GM12878 (cell line): Measurements from ENCODE around the gene PI4K2A. TPM values are rescaled to one million over a fixed set of nuclear protein-coding genes. Genes with fewer than 3 reads are reported as not detected.

Experiments
- ATAC-seq: fragments of 200-7000 bp; cut with Tn5 transposase; 3 replicates; pipeline ENCODE4 v1.9.1; 2020; ENCODE audit warnings: mild to moderate bottlenecking, moderate library complexity
- BruUV-seq: library from RNA; stranded (reverse); fragments of 400-500 nt; replicated peaks from 2 replicates; lab custom pipeline; 2021; lab: Mats Ljungman, UMichigan
- CTCF ChIA-PET: fragments of 300-600 bp; sonication (Branson Sonifier 250); formaldehyde crosslinking; extraction: SDS; loops from one replicate; lab custom pipeline; 2021; ENCODE audit warnings: inconsistent platforms; lab: Yijun Ruan, JAX
- POLR2A ChIA-PET: fragments of 350-600 bp; formaldehyde crosslinking; extraction: SDS; loops from one replicate; lab custom pipeline; 2021; ENCODE audit warnings: inconsistent platforms; lab: Charles Lee
- RAD21 ChIA-PET: fragments of 300-600 bp; sonication (Branson Sonifier 250); formaldehyde crosslinking; loops from one replicate; lab custom pipeline; 2023; ENCODE audit warnings: antibody characterized with exemption; ENCODE audit not compliant: unreplicated experiment; lab: Charles Lee
- SMC1A ChIA-PET: fragments of 300-600 bp; sonication (Branson Sonifier 250); formaldehyde crosslinking; loops from one replicate; lab custom pipeline; 2023; ENCODE audit not compliant: unreplicated experiment, uncharacterized antibody; lab: Charles Lee
- DNase-seq: peaks from one replicate; pipeline ENCODE4 v3.0.0-alpha.2; 2011; ENCODE audit warnings: low read depth, low spot score
- FAIRE-seq: peaks from 3 replicates; lab custom pipeline; 2011; peaks lifted over from hg19 to GRCh38; lab: Jason Lieb, UNC
- H2AFZ ChIP-seq: 2 replicates; pipeline ENCODE4 v1.6.0; 2011; ENCODE audit warnings: low read depth, low read length, control low read depth; ENCODE audit not compliant: control insufficient read depth
- H3K27ac ChIP-seq: 2 replicates; pipeline ENCODE4 v1.5.1; 2011; ENCODE audit warnings: control low read depth; ENCODE audit not compliant: control insufficient read depth, insufficient read depth
- H3K27me3 ChIP-seq, 2 experiments: replicated peaks in 1 of 2; 2 replicates each; pipeline versions ENCODE4 v1.6.0 to v1.6.1; 2011; ENCODE audit warnings: low read length in 1 of 2; ENCODE audit not compliant: control insufficient read depth in 2 of 2, insufficient read depth in 2 of 2
- H3K36me3 ChIP-seq, 2 experiments: 2 replicates each; pipeline ENCODE4 v1.5.1; 2011; ENCODE audit warnings: low read length in 1 of 2; ENCODE audit not compliant: control insufficient read depth in 2 of 2, insufficient read depth in 2 of 2
- H3K4me1 ChIP-seq: 2 replicates; pipeline ENCODE4 v1.6.1; 2011; ENCODE audit warnings: mild to moderate bottlenecking, low read length, moderate library complexity, mixed read lengths; ENCODE audit not compliant: control insufficient read depth, insufficient read depth
- H3K4me2 ChIP-seq: 2 replicates; pipeline ENCODE4 v1.6.0; 2011; ENCODE audit warnings: control low read depth; ENCODE audit not compliant: control insufficient read depth, insufficient read depth
- H3K4me3 ChIP-seq: fragments of 200-600 bp; sonication (generic); 2 replicates; pipeline ENCODE4 v1.5.1; 2016
- H3K79me2 ChIP-seq: 2 replicates; pipeline ENCODE4 v1.6.0; 2011; ENCODE audit warnings: low read length; ENCODE audit not compliant: control insufficient read depth, insufficient read depth
- H3K9ac ChIP-seq: 2 replicates; pipeline ENCODE4 v1.8.0; 2011; ENCODE audit warnings: low read length, control low read depth, mixed read lengths; ENCODE audit not compliant: control insufficient read depth, insufficient read depth
- H3K9me3 ChIP-seq: replicated peaks from 3 replicates; pipeline ENCODE4 v1.5.1; 2011; ENCODE audit warnings: mild to moderate bottlenecking, low read length; ENCODE audit not compliant: control insufficient read depth, insufficient read depth
- H4K20me1 ChIP-seq: 2 replicates; pipeline ENCODE4 v1.6.0; 2011; ENCODE audit not compliant: control insufficient read depth, insufficient read depth
- ATF7 ChIP-seq: fragments of 450-650 bp; IDR thresholded peaks from 2 replicates; pipeline ENCODE4 v1.6.1; 2016; ENCODE audit warnings: low read depth, mild to moderate bottlenecking
- CEBPB ChIP-seq, 2 experiments: fragments of 150-350 bp in 1 of 2; IDR thresholded peaks; 2 replicates each; pipeline ENCODE4 v1.6.1; 2012 to 2014; ENCODE audit warnings: low read depth in 2 of 2, low read length in 2 of 2, borderline replicate concordance in 1 of 2, inconsistent platforms in 1 of 2
- CHD4 ChIP-seq: fragments of 200-600 bp; sonication (generic); IDR thresholded peaks from 2 replicates; pipeline ENCODE4 v1.6.1; 2016; ENCODE audit warnings: mild to moderate bottlenecking
- ESRRA ChIP-seq: IDR thresholded peaks from 2 replicates; pipeline ENCODE4 v1.6.1; 2012; ENCODE audit warnings: mild to moderate bottlenecking, low read length, improper control_type of control experiment
- ETV6 ChIP-seq, 2 experiments: fragments of 450-650 bp in 1 of 2; IDR thresholded peaks in 1 of 2; conservative IDR thresholded peaks in 1 of 2; 2 replicates each; pipeline ENCODE4 v1.6.1; 2014; ENCODE audit warnings: antibody characterized with exemption in 1 of 2, borderline replicate concordance in 1 of 2, low read depth in 1 of 2, mild to moderate bottlenecking in 1 of 2, moderate library complexity in 1 of 2
- GATAD2B ChIP-seq: fragments of 450-650 bp; conservative IDR thresholded peaks from 2 replicates; pipeline ENCODE4 v1.6.1; 2017; ENCODE audit warnings: low read depth, mild to moderate bottlenecking, moderate library complexity
- HDAC2 ChIP-seq: fragments of 200-600 bp; sonication (generic); IDR thresholded peaks from 2 replicates; pipeline ENCODE4 v1.6.1; 2017
- HDGF ChIP-seq: fragments of 450-650 bp; IDR thresholded peaks from 2 replicates; pipeline ENCODE4 v1.6.1; 2016; ENCODE audit warnings: antibody characterized with exemption
- KLF5 ChIP-seq: fragments of 450-650 bp; IDR thresholded peaks from 2 replicates; pipeline ENCODE4 v1.6.1; 2014; ENCODE audit warnings: mild to moderate bottlenecking; ENCODE audit not compliant: partially characterized antibody
- NR2F1 ChIP-seq: fragments of 450-650 bp; conservative IDR thresholded peaks from 2 replicates; pipeline ENCODE4 v1.6.1; 2017; ENCODE audit warnings: mild to moderate bottlenecking
- RAD51 ChIP-seq: fragments of 450-650 bp; IDR thresholded peaks from 2 replicates; pipeline ENCODE4 v1.6.1; 2016; ENCODE audit warnings: moderate library complexity, mild to moderate bottlenecking, inconsistent platforms
- SMAD5 ChIP-seq: IDR thresholded peaks from 2 replicates; pipeline ENCODE4 v1.6.1; 2016; ENCODE audit warnings: antibody characterized with exemption, low read depth
- SP1 ChIP-seq: IDR thresholded peaks from one replicate; pipeline ENCODE4 v1.6.1; 2011; ENCODE audit warnings: low read depth, low read length
- SREBF2 ChIP-seq: IDR thresholded peaks from 2 replicates; pipeline ENCODE4 v1.6.1; 2012; ENCODE audit warnings: mild to moderate bottlenecking, low read length
- STAT1 ChIP-seq: fragments of 450-650 bp; conservative IDR thresholded peaks from 2 replicates; pipeline ENCODE4 v1.6.1; 2014; ENCODE audit warnings: antibody characterized with exemption, mild to moderate bottlenecking
- SUPT20H ChIP-seq: IDR thresholded peaks from 2 replicates; pipeline ENCODE4 v1.6.1; 2011; ENCODE audit warnings: low read depth, mild to moderate bottlenecking, low read length, moderate library complexity, borderline replicate concordance; ENCODE audit not compliant: control insufficient read depth
- ZNF217 ChIP-seq: fragments of 450-650 bp; IDR thresholded peaks from 2 replicates; pipeline ENCODE4 v1.6.1; 2017; ENCODE audit warnings: antibody characterized with exemption, mild to moderate bottlenecking
- ZNF384 ChIP-seq: IDR thresholded peaks from 2 replicates; pipeline ENCODE4 v1.6.1; 2012; ENCODE audit warnings: low read depth, mild to moderate bottlenecking, low read length, improper control_type of control experiment, borderline replicate concordance
- WGBS: methylation state at CpG from one replicate; pipeline ENCODE4 v1.1.6; 2016; ENCODE audit warnings: low lambda C conversion rate; ENCODE audit not compliant: insufficient replicate concordance, insufficient coverage; ENCODE audit errors: missing lambda C conversion rate; 5-methylcytosine and 5-hydroxymethylcytosine counted together
- in situ Hi-C: fragments of 300-500 bp; cut with MboI; formaldehyde crosslinking; loops from 9 replicates; pipeline ENCODE4 v1.14.3; 2018; ENCODE audit warnings: mixed read lengths
- intact Hi-C: fragments of 100-400 bp; cut with micrococcal nuclease; formaldehyde crosslinking; loops from one replicate; pipeline ENCODE4 v1.14.2; 2022; ENCODE audit not compliant: unreplicated experiment
- polyA plus RNA-seq, 11 experiments: library from polyadenylated mRNA; depleted of rRNA in 4 of 11; unstranded in 6 of 11; stranded (reverse) in 5 of 11; fragments of >200 nt; fragmentation: Nextera tagmentation in 4 of 11; fragmentation: Illumina TruSeq in 1 of 11; extraction: Ambion mirVana in 4 of 11; extraction: Trizol in 1 of 11; gene quantifications; 1 replicate in 1 of 11; 2 replicates in 10 of 11; pipeline versions ENCODE4 v1.2.1 to v1.2.3, GENCODE V29; 2011 to 2016; ENCODE audit warnings: inconsistent platforms in 2 of 11, missing spikeins in 2 of 11, low read depth in 1 of 11
- total RNA-seq, 4 experiments: library from RNA; depleted of rRNA in 3 of 4; stranded (reverse); fragments of >200 nt in 3 of 4; fragmentation: Illumina TruSeq in 1 of 4; extraction: Trizol in 1 of 4; gene quantifications; 2 replicates each; pipeline versions ENCODE4 v1.2.1 to v1.2.3, GENCODE V29; 2013 to 2021
- TF ChIP-seq, protein P1 (sequence below): fragments of 450-650 bp; IDR thresholded peaks from 2 replicates; pipeline ENCODE4 v1.6.1; 2017; ENCODE audit warnings: mild to moderate bottlenecking
- TF ChIP-seq, protein P2 (sequence below): IDR thresholded peaks from 2 replicates; pipeline ENCODE4 v1.6.1; 2012; ENCODE audit warnings: low read depth, low read length, improper control_type of control experiment
- TF ChIP-seq, protein P3 (sequence below): IDR thresholded peaks from 2 replicates; pipeline ENCODE4 v1.6.1; 2011; ENCODE audit warnings: borderline replicate concordance, low read depth, mild to moderate bottlenecking, moderate library complexity, low read length; ENCODE audit not compliant: insufficient read depth, poor library complexity, severe bottlenecking

Gene PI4K2A
- total and polyA plus RNA-seq, 10 of the 15 experiments (the other 5 are each of a cell fraction or from before 2014, with no cell fraction given): 1.5 to 14.5 (median 10.0) TPM

DNA sequence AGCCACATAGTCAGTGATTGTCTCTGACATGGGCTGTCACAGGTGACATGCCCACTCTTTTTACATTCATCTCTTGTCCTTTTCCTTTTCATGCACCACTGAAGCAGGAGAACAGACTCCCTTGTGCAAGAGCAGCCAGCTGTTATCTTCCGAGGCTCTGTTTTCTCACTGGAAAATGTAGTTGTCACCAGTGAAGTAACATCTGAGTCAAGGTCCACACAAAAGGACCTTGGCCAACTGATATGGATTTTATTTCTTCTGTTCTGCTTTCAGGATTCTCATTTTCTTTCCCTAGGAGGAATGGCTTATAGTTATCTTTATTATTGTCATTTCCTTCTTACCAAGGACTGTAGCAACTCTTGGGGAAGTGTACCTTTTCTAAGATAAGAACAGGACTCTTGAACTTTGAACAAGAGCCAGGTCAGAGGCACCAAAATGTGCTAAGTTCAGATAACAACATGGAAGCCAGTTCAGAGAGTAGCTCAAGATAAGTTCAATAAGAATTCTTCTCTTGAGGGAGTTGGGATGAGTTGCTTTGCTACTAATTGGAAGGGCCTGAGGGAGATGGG is 23.9 kb downstream of the PI4K2A start (continued):
- TF ChIP-seq, protein P1, sequence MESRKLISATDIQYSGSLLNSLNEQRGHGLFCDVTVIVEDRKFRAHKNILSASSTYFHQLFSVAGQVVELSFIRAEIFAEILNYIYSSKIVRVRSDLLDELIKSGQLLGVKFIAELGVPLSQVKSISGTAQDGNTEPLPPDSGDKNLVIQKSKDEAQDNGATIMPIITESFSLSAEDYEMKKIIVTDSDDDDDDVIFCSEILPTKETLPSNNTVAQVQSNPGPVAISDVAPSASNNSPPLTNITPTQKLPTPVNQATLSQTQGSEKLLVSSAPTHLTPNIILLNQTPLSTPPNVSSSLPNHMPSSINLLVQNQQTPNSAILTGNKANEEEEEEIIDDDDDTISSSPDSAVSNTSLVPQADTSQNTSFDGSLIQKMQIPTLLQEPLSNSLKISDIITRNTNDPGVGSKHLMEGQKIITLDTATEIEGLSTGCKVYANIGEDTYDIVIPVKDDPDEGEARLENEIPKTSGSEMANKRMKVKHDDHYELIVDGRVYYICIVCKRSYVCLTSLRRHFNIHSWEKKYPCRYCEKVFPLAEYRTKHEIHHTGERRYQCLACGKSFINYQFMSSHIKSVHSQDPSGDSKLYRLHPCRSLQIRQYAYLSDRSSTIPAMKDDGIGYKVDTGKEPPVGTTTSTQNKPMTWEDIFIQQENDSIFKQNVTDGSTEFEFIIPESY: no peak
- TF ChIP-seq ATF7: no peak
- no peak for TF ChIP-seq ZNF217
- TF ChIP-seq, protein P2, sequence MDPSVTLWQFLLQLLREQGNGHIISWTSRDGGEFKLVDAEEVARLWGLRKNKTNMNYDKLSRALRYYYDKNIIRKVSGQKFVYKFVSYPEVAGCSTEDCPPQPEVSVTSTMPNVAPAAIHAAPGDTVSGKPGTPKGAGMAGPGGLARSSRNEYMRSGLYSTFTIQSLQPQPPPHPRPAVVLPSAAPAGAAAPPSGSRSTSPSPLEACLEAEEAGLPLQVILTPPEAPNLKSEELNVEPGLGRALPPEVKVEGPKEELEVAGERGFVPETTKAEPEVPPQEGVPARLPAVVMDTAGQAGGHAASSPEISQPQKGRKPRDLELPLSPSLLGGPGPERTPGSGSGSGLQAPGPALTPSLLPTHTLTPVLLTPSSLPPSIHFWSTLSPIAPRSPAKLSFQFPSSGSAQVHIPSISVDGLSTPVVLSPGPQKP: no peak
- TF ChIP-seq KLF5: no peak
- TF ChIP-seq GATAD2B: no peak
- no peak for TF ChIP-seq SREBF2

DNA sequence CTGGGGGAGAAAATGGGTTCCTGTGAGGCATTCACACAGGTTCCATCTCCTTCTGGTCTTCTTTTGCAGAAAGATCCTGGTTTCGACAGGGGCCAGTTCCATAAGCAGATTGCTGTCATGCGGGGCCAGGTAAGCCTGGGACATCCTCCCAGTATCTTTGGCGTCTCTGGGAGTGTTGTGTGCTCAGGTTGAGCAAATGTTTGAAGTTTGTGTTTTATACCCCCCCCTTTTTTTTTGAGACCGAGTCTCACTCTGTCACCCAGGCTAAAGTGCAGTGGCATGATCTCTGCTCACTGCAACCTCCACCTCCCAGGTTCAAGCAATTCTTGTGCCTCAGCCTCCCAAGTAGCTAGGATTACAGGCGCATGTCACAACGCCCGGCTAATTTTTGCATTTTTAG is 26.5 kb downstream of the PI4K2A start:
- FAIRE-seq: no peak
- TF ChIP-seq ZNF217 (no peak), NR2F1 (no peak), SP1 (no peak), SMAD5 (no peak), RAD51 (no peak), CHD4 (no peak), HDAC2 (no peak), HDGF (no peak), CEBPB (IDR thresholded peaks at IDR 0.05; ENCODE audit: borderline replicate concordance in 1 of 2, low read depth in 2 of 2, low read length in 2 of 2) (no peak), STAT1 (no peak), ZNF384 (no peak), ESRRA (no peak), SUPT20H (no peak), ETV6 (conservative IDR thresholded peaks at IDR 0.05 in 1 of 2, IDR thresholded peaks at IDR 0.05 in 1 of 2; ENCODE audit: borderline replicate concordance in 1 of 2, low read depth in 1 of 2) (no peak)
- TF ChIP-seq, protein P3, sequence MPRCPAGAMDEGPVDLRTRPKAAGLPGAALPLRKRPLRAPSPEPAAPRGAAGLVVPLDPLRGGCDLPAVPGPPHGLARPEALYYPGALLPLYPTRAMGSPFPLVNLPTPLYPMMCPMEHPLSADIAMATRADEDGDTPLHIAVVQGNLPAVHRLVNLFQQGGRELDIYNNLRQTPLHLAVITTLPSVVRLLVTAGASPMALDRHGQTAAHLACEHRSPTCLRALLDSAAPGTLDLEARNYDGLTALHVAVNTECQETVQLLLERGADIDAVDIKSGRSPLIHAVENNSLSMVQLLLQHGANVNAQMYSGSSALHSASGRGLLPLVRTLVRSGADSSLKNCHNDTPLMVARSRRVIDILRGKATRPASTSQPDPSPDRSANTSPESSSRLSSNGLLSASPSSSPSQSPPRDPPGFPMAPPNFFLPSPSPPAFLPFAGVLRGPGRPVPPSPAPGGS: no peak

More for the DNA sequence above, 26.5 kb downstream of the PI4K2A start:
- POLR2A ChIA-PET: no interaction called here
- no TSS peak for BruUV-seq
- DNase-seq (no peak), ATAC-seq (no peak)
- Histone ChIP-seq H3K27me3 (no peaks in the 10 kb centered on the region), H4K20me1 (no peaks in the 10 kb centered on the region), H3K36me3 (peaks cover 2 to 11% of the 10 kb centered on the region in 2 experiments), H3K4me2 (no peak overlapping the region), H3K27ac (no peak overlapping the region), H3K4me1 (no peaks in the 10 kb centered on the region), H3K9me3 (no peaks in the 10 kb centered on the region), H3K4me3 (no peak overlapping the region), H2AFZ (no peak overlapping the region), H3K9ac (no peak overlapping the region), H3K79me2 (no peaks in the 10 kb centered on the region)
- RAD21 ChIA-PET: no interaction called here
- 99% methylated on average over 7 of the region's 7 CpGs for WGBS
- SMC1A ChIA-PET: no interaction called here
- intact Hi-C loops (no loop called here), in situ Hi-C loops (no loop called here)
- CTCF ChIA-PET: interaction anchor here (1.5 kb wide), 1 partner anchor 17 kb away, joined by 4 read pairs; no protein-coding TSS in a partner anchor
